ENCODE data around the gene LPIN3.

The LPIN3 gene

GRCh38 chr20:41300886-41301285 lies 39.7 kb upstream of the LPIN3 start:
- H3K79me2 ChIP-seq (ENCODE audit: control insufficient read depth, insufficient read depth, low read length, poor library complexity), result no peaks in the 10 kb centered on the region
- no peak overlapping the region for H3K4me2 ChIP-seq (ENCODE audit: low read length)
- no peak overlapping the region for H3K27ac ChIP-seq (ENCODE audit: low read depth, low read length)
- no peak overlapping the region for H2AK5ac ChIP-seq (ENCODE audit: low read length)
- no peak overlapping the region for H2BK5ac ChIP-seq (ENCODE audit: low read depth, low read length, poor library complexity)
- no peak overlapping the region for H4K8ac ChIP-seq (ENCODE audit: low read depth, low read length)
- H4K91ac ChIP-seq (ENCODE audit: low read depth, low read length), result no peak overlapping the region
- H2AFZ ChIP-seq (ENCODE audit: insufficient read depth, low read length, poor library complexity), result no peak overlapping the region
- H3K4ac ChIP-seq (ENCODE audit: low read depth, low read length), result no peak overlapping the region
- no peak overlapping the region for H3K23ac ChIP-seq (ENCODE audit: low read length)
- WGBS (ENCODE audit: extremely low coverage, insufficient coverage, insufficient read length), result no CpG with 5 or more reads among the region's 4 CpGs
- no peaks in the 10 kb centered on the region for H3K9me3 ChIP-seq (ENCODE audit: insufficient read depth, low read depth, low read length)
- H3K4me1 ChIP-seq (ENCODE audit: control insufficient read depth in 1 of 2, insufficient read depth in 2 of 2, low read length in 2 of 2), result peaks cover 5% of the 10 kb centered on the region in 2 experiments
- no peak overlapping the region for H3K18ac ChIP-seq (ENCODE audit: low read length)
- DNase-seq, result no peak
- no peak overlapping the region for H2BK120ac ChIP-seq (ENCODE audit: insufficient read depth, low read length, poor library complexity)
- H3K14ac ChIP-seq (ENCODE audit: low read length), result no peak overlapping the region
- H3K9ac ChIP-seq (ENCODE audit: low read length), result no peak overlapping the region
- no peaks in the 10 kb centered on the region for H3K36me3 ChIP-seq (ENCODE audit: control insufficient read depth in 1 of 2, insufficient read depth in 2 of 2, low read length in 2 of 2)
- H3K27me3 ChIP-seq (ENCODE audit: insufficient read depth, low read length), result no peaks in the 10 kb centered on the region
- no peak overlapping the region for H3K4me3 ChIP-seq (ENCODE audit: low read depth, low read length)
- no peaks in the 10 kb centered on the region for H3K79me1 ChIP-seq (ENCODE audit: low read length)
- H2BK12ac ChIP-seq (ENCODE audit: low read length), result no peak overlapping the region
- no peak overlapping the region for H4K12ac ChIP-seq (ENCODE audit: low read depth, low read length)

DNA sequence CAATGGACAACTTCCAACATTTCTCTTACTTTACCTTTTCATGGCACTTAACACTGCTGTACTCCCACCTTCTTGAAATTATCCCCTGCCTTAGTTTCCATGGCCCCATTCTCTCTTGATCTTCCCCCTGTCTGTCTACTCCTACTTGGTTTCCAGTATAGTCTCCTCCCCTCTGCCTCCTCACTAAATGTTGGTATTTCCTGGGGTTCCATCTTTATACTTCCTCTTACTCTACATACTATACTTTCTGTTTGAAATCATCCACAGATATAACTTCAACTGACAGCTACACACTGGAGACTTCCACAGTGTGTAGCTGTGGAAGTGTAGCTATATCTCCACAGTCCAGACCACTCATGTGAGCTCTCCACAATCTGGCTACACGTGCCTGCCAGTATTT lies 36.6 kb upstream of the LPIN3 start:
- no CpG with 5 or more reads among the region's 1 CpG for WGBS (ENCODE audit: extremely low coverage, insufficient coverage, insufficient read length)
- Histone ChIP-seq H3K4me1 (ENCODE audit: control insufficient read depth in 1 of 2, insufficient read depth in 2 of 2, low read length in 2 of 2) (peaks cover 5 to 6% of the 10 kb centered on the region in 2 experiments), H2AFZ (ENCODE audit: insufficient read depth, low read length, poor library complexity) (no peak overlapping the region)

DNA sequence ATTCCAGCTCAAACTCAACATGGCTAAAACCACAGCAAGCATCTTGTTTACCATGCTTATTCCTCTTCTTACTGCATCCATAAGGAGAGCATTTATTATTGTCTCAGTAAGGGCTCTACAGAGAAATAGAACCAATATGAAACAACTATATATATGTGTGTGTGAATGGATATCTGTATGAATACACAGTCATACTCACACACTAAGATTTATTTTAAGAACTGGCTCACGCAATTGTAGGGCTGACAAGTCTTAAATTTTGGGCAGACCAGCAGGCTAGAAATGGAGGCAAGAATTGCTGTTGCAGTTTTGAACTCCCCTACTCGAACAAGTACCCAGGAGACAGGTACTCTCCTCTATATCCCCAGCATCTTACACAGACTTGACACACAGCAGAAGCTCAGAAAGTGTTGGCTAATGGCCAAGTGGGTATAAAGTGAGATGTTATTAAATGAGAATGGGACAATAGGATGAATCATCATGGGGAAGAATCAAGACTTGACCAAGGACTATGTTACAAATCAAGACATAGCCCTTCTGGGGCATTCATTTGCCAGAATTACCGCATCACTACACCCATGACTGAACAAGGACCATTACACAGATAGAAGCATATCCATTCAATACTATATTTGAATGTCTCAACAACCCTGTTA lies 36.1 kb upstream of the LPIN3 start:
- Histone ChIP-seq H3K27ac (ENCODE audit: low read depth, low read length) (no peak overlapping the region), H2AFZ (ENCODE audit: insufficient read depth, low read length, poor library complexity) (no peak overlapping the region), H3K79me1 (ENCODE audit: low read length) (no peaks in the 10 kb centered on the region), H3K4me2 (ENCODE audit: low read length) (no peak overlapping the region), H3K36me3 (ENCODE audit: control insufficient read depth in 1 of 2, insufficient read depth in 2 of 2, low read length in 2 of 2) (no peaks in the 10 kb centered on the region), H3K9ac (ENCODE audit: low read length) (no peak overlapping the region), H3K4ac (ENCODE audit: low read depth, low read length) (no peak overlapping the region), H4K8ac (ENCODE audit: low read depth, low read length) (no peak overlapping the region), H3K27me3 (ENCODE audit: insufficient read depth, low read length) (no peaks in the 10 kb centered on the region), H2BK120ac (ENCODE audit: insufficient read depth, low read length, poor library complexity) (no peak overlapping the region), H3K4me1 (ENCODE audit: control insufficient read depth in 1 of 2, insufficient read depth in 2 of 2, low read length in 2 of 2) (peaks cover 5 to 6% of the 10 kb centered on the region in 2 experiments), H3K79me2 (ENCODE audit: control insufficient read depth, insufficient read depth, low read length, poor library complexity) (no peaks in the 10 kb centered on the region), H2AK5ac (ENCODE audit: low read length) (no peak overlapping the region), H3K23ac (ENCODE audit: low read length) (no peak overlapping the region), H3K9me3 (ENCODE audit: insufficient read depth, low read depth, low read length) (no peaks in the 10 kb centered on the region), H4K91ac (ENCODE audit: low read depth, low read length) (no peak overlapping the region), H3K14ac (ENCODE audit: low read length) (no peak overlapping the region), H2BK5ac (ENCODE audit: low read depth, low read length, poor library complexity) (no peak overlapping the region), H3K18ac (ENCODE audit: low read length) (no peak overlapping the region), H4K12ac (ENCODE audit: low read depth, low read length) (no peak overlapping the region), H3K4me3 (ENCODE audit: low read depth, low read length) (no peak overlapping the region), H2BK12ac (ENCODE audit: low read length) (no peak overlapping the region)
- DNase-seq, result no peak
- no CpG with 5 or more reads among the region's 3 CpGs for WGBS (ENCODE audit: extremely low coverage, insufficient coverage, insufficient read length)

More for the DNA sequence above, 36.6 kb upstream of the LPIN3 start:
- H3K9ac ChIP-seq (ENCODE audit: low read length), result no peak overlapping the region
- H4K8ac ChIP-seq (ENCODE audit: low read depth, low read length), result no peak overlapping the region
- no peaks in the 10 kb centered on the region for H3K79me1 ChIP-seq (ENCODE audit: low read length)
- no peak overlapping the region for H2BK12ac ChIP-seq (ENCODE audit: low read length)
- no peak overlapping the region for H3K4me2 ChIP-seq (ENCODE audit: low read length)
- H3K4ac ChIP-seq (ENCODE audit: low read depth, low read length), result no peak overlapping the region
- H2AK5ac ChIP-seq (ENCODE audit: low read length), result no peak overlapping the region
- no peak overlapping the region for H3K18ac ChIP-seq (ENCODE audit: low read length)
- H3K23ac ChIP-seq (ENCODE audit: low read length), result no peak overlapping the region
- no peaks in the 10 kb centered on the region for H3K9me3 ChIP-seq (ENCODE audit: insufficient read depth, low read depth, low read length)
- H3K4me3 ChIP-seq (ENCODE audit: low read depth, low read length), result no peak overlapping the region
- no peaks in the 10 kb centered on the region for H3K27me3 ChIP-seq (ENCODE audit: insufficient read depth, low read length)
- no peak overlapping the region for H3K14ac ChIP-seq (ENCODE audit: low read length)
- H3K79me2 ChIP-seq (ENCODE audit: control insufficient read depth, insufficient read depth, low read length, poor library complexity), result no peaks in the 10 kb centered on the region
- no peak overlapping the region for H4K12ac ChIP-seq (ENCODE audit: low read depth, low read length)
- H2BK120ac ChIP-seq (ENCODE audit: insufficient read depth, low read length, poor library complexity), result no peak overlapping the region
- no peak overlapping the region for H4K91ac ChIP-seq (ENCODE audit: low read depth, low read length)
- no peaks in the 10 kb centered on the region for H3K36me3 ChIP-seq (ENCODE audit: control insufficient read depth in 1 of 2, insufficient read depth in 2 of 2, low read length in 2 of 2)
- no peak overlapping the region for H3K27ac ChIP-seq (ENCODE audit: low read depth, low read length)
- no peak for DNase-seq
- H2BK5ac ChIP-seq (ENCODE audit: low read depth, low read length, poor library complexity), result no peak overlapping the region

GRCh38 chr20:41306061-41306727 lies 34.4 kb upstream of the LPIN3 start:
- no peak overlapping the region for H3K14ac ChIP-seq (ENCODE audit: low read length)
- H4K91ac ChIP-seq (ENCODE audit: low read depth, low read length), result no peak overlapping the region
- H3K27ac ChIP-seq (ENCODE audit: low read depth, low read length), result no peak overlapping the region
- no peak overlapping the region for H2AK5ac ChIP-seq (ENCODE audit: low read length)
- H3K18ac ChIP-seq (ENCODE audit: low read length), result no peak overlapping the region
- H3K4me2 ChIP-seq (ENCODE audit: low read length), result no peak overlapping the region
- no peak overlapping the region for H4K8ac ChIP-seq (ENCODE audit: low read depth, low read length)
- H3K4ac ChIP-seq (ENCODE audit: low read depth, low read length), result no peak overlapping the region
- no peaks in the 10 kb centered on the region for H3K27me3 ChIP-seq (ENCODE audit: insufficient read depth, low read length)
- H3K4me3 ChIP-seq (ENCODE audit: low read depth, low read length), result no peak overlapping the region
- no peak overlapping the region for H2BK5ac ChIP-seq (ENCODE audit: low read depth, low read length, poor library complexity)
- no peaks in the 10 kb centered on the region for H3K79me1 ChIP-seq (ENCODE audit: low read length)
- no peak overlapping the region for H4K12ac ChIP-seq (ENCODE audit: low read depth, low read length)
- H3K9ac ChIP-seq (ENCODE audit: low read length), result no peak overlapping the region
- no peaks in the 10 kb centered on the region for H3K9me3 ChIP-seq (ENCODE audit: insufficient read depth, low read depth, low read length)
- peaks cover 0 to 2% of the 10 kb centered on the region in 2 experiments for H3K4me1 ChIP-seq (ENCODE audit: control insufficient read depth in 1 of 2, insufficient read depth in 2 of 2, low read length in 2 of 2)
- no peak overlapping the region for H3K23ac ChIP-seq (ENCODE audit: low read length)
- no peak overlapping the region for H2AFZ ChIP-seq (ENCODE audit: insufficient read depth, low read length, poor library complexity)
- no peak for DNase-seq
- H3K79me2 ChIP-seq (ENCODE audit: control insufficient read depth, insufficient read depth, low read length, poor library complexity), result no peaks in the 10 kb centered on the region
- H3K36me3 ChIP-seq (ENCODE audit: control insufficient read depth in 1 of 2, insufficient read depth in 2 of 2, low read length in 2 of 2), result no peaks in the 10 kb centered on the region
- no peak overlapping the region for H2BK120ac ChIP-seq (ENCODE audit: insufficient read depth, low read length, poor library complexity)
- H2BK12ac ChIP-seq (ENCODE audit: low read length), result no peak overlapping the region
- WGBS (ENCODE audit: extremely low coverage, insufficient coverage, insufficient read length), result no CpG with 5 or more reads among the region's 5 CpGs

Measured in trophoblast cell (in vitro differentiated cells and primary cell).